Activated T-helper 1 cell treated with anti-CD3 and anti-CD28 coated beads, Interleukin-12 subunit alpha, Interleukin-12 subunit beta, Interleukin-2, Interleukin-4 antibody, amounts not matched to agents 30 ng/mL and 10 ng/mL and 1 ng/mL, durations not matched to agents 14 hours and 24 hours and 36 hours (primary cell): ENCODE data around the gene OLA1. TPM values are rescaled to one million over a fixed set of nuclear protein-coding genes. Genes with fewer than 3 reads are reported as not detected.

Experiments
- DNase-seq: peaks from one replicate; pipeline ENCODE4 v3.0.0; 2021; ENCODE audit warnings: low spot score
- H3K27ac Mint-ChIP-seq: one replicate; pipeline ENCODE4 v1.8.0; 2021; ENCODE audit warnings: mild to moderate bottlenecking, mixed read lengths
- H3K27me3 Mint-ChIP-seq: one replicate; pipeline ENCODE4 v1.8.0; 2022; ENCODE audit warnings: mild to moderate bottlenecking, moderate library complexity, mixed read lengths; ENCODE audit not compliant: insufficient read depth
- H3K36me3 Mint-ChIP-seq: one replicate; pipeline ENCODE4 v1.8.0; 2021; ENCODE audit warnings: low read depth, mixed read lengths
- H3K4me1 Mint-ChIP-seq: one replicate; pipeline ENCODE4 v1.8.0; 2021; ENCODE audit warnings: low read depth, mixed read lengths
- H3K4me3 Mint-ChIP-seq: one replicate; pipeline ENCODE4 v1.8.0; 2021; ENCODE audit warnings: mild to moderate bottlenecking, moderate library complexity, mixed read lengths
- H3K9me3 Mint-ChIP-seq: one replicate; pipeline ENCODE4 v1.8.0; 2021; ENCODE audit warnings: mixed read lengths
- intact Hi-C: fragments of 100-400 bp; cut with micrococcal nuclease; formaldehyde crosslinking; loops from one replicate; pipeline ENCODE4 v1.15.1; 2024
- total RNA-seq: library from RNA; stranded (reverse); gene quantifications from 2 replicates; pipeline ENCODE4 v1.2.3, GENCODE V29; 2022

OLA1 gene
- total RNA-seq, 1 donor from 2014 or later, result 132 TPM

GRCh38 chr2:174121612-174122011, 126.7 kb downstream of the OLA1 start:
- peaks cover 10% of the 10 kb centered on the region for H3K36me3 Mint-ChIP-seq
- intact Hi-C loops, result no loop called here

DNA sequence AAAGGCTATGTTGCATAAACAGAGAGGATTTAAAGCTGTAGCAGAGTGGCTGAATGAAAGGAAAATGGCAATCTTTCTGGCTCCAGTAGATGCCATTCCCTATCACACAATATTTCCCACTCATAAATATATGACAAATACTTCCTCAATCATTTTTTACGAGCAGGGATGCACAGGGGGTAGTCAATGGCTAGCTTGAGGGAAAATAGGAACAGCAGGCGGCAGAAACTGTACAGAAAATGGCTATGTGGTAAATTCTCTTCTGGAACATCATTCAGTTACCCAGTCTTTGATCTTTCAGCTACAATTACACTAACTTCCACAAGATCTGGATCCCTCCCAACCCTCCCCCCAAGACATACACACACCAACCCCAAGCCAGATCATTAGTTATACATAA, 127.2 kb downstream of the OLA1 start:
- H3K9me3 Mint-ChIP-seq, result no peaks in the 10 kb centered on the region
- intact Hi-C loops, result no loop called here
- H3K27ac Mint-ChIP-seq, result no peak overlapping the region
- DNase-seq, result no peak
- no peak overlapping the region for H3K4me3 Mint-ChIP-seq
- H3K4me1 Mint-ChIP-seq, result peaks cover 8% of the 10 kb centered on the region
- H3K36me3 Mint-ChIP-seq, result peaks cover 10% of the 10 kb centered on the region
- no peaks in the 10 kb centered on the region for H3K27me3 Mint-ChIP-seq

More at GRCh38 chr2:174121612-174122011, 126.7 kb downstream of the OLA1 start:
- Mint-ChIP-seq H3K27ac (no peak overlapping the region), H3K27me3 (no peaks in the 10 kb centered on the region), H3K9me3 (no peaks in the 10 kb centered on the region), H3K4me3 (no peak overlapping the region), H3K4me1 (peaks cover 8% of the 10 kb centered on the region)
- DNase-seq, result no peak

- H3K4me1 Mint-ChIP-seq, result peaks cover 8% of the 10 kb centered on the region
- peaks cover 10% of the 10 kb centered on the region for H3K36me3 Mint-ChIP-seq
- no peak for DNase-seq
- no peak overlapping the region for H3K27ac Mint-ChIP-seq
- no peaks in the 10 kb centered on the region for H3K9me3 Mint-ChIP-seq
- H3K27me3 Mint-ChIP-seq, result no peaks in the 10 kb centered on the region
- no peak overlapping the region for H3K4me3 Mint-ChIP-seq
- intact Hi-C loops, result loop anchor here (1.0 kb wide), 1 partner anchor 142 kb away; no protein-coding TSS in a partner anchor
Observed at GRCh38 chr2:174120346-174120745, 128.0 kb downstream of the OLA1 start.

- H3K27me3 Mint-ChIP-seq, result no peaks in the 10 kb centered on the region
- no peak overlapping the region for H3K27ac Mint-ChIP-seq
- H3K4me3 Mint-ChIP-seq, result no peak overlapping the region
- H3K36me3 Mint-ChIP-seq, result peaks cover 10% of the 10 kb centered on the region
- H3K9me3 Mint-ChIP-seq, result no peaks in the 10 kb centered on the region
- intact Hi-C loops, result no loop called here
- H3K4me1 Mint-ChIP-seq, result peaks cover 8% of the 10 kb centered on the region
- DNase-seq, result no peak
Observed at GRCh38 chr2:174117951-174118930, 130.1 kb downstream of the OLA1 start.

- intact Hi-C loops, result no loop called here
- no peak overlapping the region for H3K4me3 Mint-ChIP-seq
- H3K9me3 Mint-ChIP-seq, result no peaks in the 10 kb centered on the region
- no peak overlapping the region for H3K27ac Mint-ChIP-seq
- H3K27me3 Mint-ChIP-seq, result no peaks in the 10 kb centered on the region
- no peaks in the 10 kb centered on the region for H3K4me1 Mint-ChIP-seq
- peaks cover 3% of the 10 kb centered on the region for H3K36me3 Mint-ChIP-seq
- no peak for DNase-seq
Observed at GRCh38 chr2:174112073-174112472, 136.3 kb downstream of the OLA1 start.

GRCh38 chr2:174108579-174108978, 139.8 kb downstream of the OLA1 start:
- H3K36me3 Mint-ChIP-seq, result peaks cover 3% of the 10 kb centered on the region
- intact Hi-C loops, result no loop called here
- no peaks in the 10 kb centered on the region for H3K27me3 Mint-ChIP-seq
- H3K9me3 Mint-ChIP-seq, result no peaks in the 10 kb centered on the region
- no peaks in the 10 kb centered on the region for H3K4me1 Mint-ChIP-seq
- H3K4me3 Mint-ChIP-seq, result no peak overlapping the region
- no peak overlapping the region for H3K27ac Mint-ChIP-seq
- no peak for DNase-seq

GRCh38 chr2:174106736-174107135, 141.6 kb downstream of the OLA1 start:
- H3K4me1 Mint-ChIP-seq, result peaks cover 4% of the 10 kb centered on the region
- no peak overlapping the region for H3K4me3 Mint-ChIP-seq
- no peaks in the 10 kb centered on the region for H3K27me3 Mint-ChIP-seq
- H3K9me3 Mint-ChIP-seq, result no peaks in the 10 kb centered on the region
- peaks cover 3% of the 10 kb centered on the region for H3K36me3 Mint-ChIP-seq
- intact Hi-C loops, result no loop called here
- no peak for DNase-seq
- no peak overlapping the region for H3K27ac Mint-ChIP-seq

GRCh38 chr2:174094542-174094941, 153.8 kb downstream of the OLA1 start:
- no peak overlapping the region for H3K27ac Mint-ChIP-seq
- H3K9me3 Mint-ChIP-seq, result no peaks in the 10 kb centered on the region
- H3K4me1 Mint-ChIP-seq, result no peaks in the 10 kb centered on the region
- no peak for DNase-seq
- H3K36me3 Mint-ChIP-seq, result peaks cover 10% of the 10 kb centered on the region
- H3K4me3 Mint-ChIP-seq, result no peak overlapping the region
- intact Hi-C loops, result no loop called here
- H3K27me3 Mint-ChIP-seq, result no peaks in the 10 kb centered on the region

DNA sequence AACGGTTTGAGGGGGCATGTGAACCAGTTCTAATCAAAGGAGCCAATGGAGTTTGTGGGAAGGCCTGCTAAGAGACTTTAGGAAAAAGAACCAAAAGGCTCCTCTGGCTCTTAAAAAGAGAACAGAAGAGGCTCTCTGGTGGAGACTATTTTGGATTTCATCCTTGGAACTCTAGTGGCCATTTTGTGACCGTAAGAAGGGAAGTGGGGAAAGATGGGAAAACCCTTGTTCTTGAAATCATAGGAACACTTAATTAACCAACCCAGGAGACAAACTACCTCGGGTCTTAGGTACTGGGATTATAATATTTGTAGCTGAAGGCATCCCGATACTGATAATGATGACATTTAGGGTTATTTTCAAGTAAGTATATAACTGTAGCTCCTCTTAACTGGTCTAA, 157.9 kb downstream of the OLA1 start:
- H3K27me3 Mint-ChIP-seq, result no peaks in the 10 kb centered on the region
- H3K27ac Mint-ChIP-seq, result no peak overlapping the region
- DNase-seq, result no peak
- H3K36me3 Mint-ChIP-seq, result peaks cover 5% of the 10 kb centered on the region
- no peaks in the 10 kb centered on the region for H3K9me3 Mint-ChIP-seq
- H3K4me1 Mint-ChIP-seq, result no peaks in the 10 kb centered on the region
- H3K4me3 Mint-ChIP-seq, result no peak overlapping the region
- intact Hi-C loops, result no loop called here

GRCh38 chr2:174088706-174089460, 159.4 kb downstream of the OLA1 start:
- Mint-ChIP-seq H3K27ac (no peak overlapping the region), H3K4me1 (no peaks in the 10 kb centered on the region), H3K27me3 (no peaks in the 10 kb centered on the region), H3K9me3 (no peaks in the 10 kb centered on the region), H3K4me3 (no peak overlapping the region), H3K36me3 (peaks cover 1% of the 10 kb centered on the region)
- intact Hi-C loops, result no loop called here
- no peak for DNase-seq

- Mint-ChIP-seq H3K9me3 (no peaks in the 10 kb centered on the region), H3K4me3 (no peak overlapping the region), H3K36me3 (peaks cover 1% of the 10 kb centered on the region), H3K4me1 (no peaks in the 10 kb centered on the region), H3K27ac (no peak overlapping the region), H3K27me3 (no peaks in the 10 kb centered on the region)
- DNase-seq, result no peak
- intact Hi-C loops, result no loop called here
Observed at GRCh38 chr2:174086708-174087107, 161.6 kb downstream of the OLA1 start.

GRCh38 chr2:174085781-174086180, 162.6 kb downstream of the OLA1 start:
- Mint-ChIP-seq H3K4me3 (no peak overlapping the region), H3K36me3 (no peaks in the 10 kb centered on the region), H3K4me1 (no peaks in the 10 kb centered on the region), H3K9me3 (no peaks in the 10 kb centered on the region), H3K27me3 (no peaks in the 10 kb centered on the region), H3K27ac (no peak overlapping the region)
- no peak for DNase-seq
- intact Hi-C loops, result no loop called here

DNA sequence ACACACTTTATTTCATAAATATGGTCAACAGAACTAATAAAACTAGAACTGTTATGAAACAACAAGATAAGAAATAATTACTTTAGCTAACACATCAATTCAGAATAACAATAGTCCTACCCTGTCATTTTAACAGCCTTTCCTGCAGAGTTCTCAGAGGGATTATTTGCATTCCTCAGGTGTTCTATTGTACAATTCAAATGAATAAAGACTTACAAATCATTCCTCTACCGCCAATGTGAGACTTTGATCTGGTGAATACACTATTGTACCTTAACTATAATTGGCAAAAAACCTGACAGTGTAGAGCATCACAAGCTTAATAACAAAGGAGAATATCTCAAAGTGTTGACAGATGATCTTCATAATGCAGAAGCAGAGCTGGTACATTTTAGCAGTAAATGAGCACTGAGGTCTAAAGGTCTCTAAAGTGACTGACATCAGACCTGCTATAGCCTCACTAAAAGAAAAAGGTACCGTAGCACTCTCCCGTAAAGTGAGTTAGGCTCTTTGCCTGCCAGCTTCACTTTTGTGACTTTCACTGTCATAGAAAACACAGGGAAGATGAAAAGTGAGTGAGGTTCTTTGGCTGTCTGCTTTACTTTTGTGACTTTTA, 164.4 kb downstream of the OLA1 start:
- no peaks in the 10 kb centered on the region for H3K36me3 Mint-ChIP-seq
- no peak overlapping the region for H3K27ac Mint-ChIP-seq
- intact Hi-C loops, result no loop called here
- H3K9me3 Mint-ChIP-seq, result no peaks in the 10 kb centered on the region
- H3K27me3 Mint-ChIP-seq, result no peaks in the 10 kb centered on the region
- H3K4me1 Mint-ChIP-seq, result no peaks in the 10 kb centered on the region
- DNase-seq, result no peak
- H3K4me3 Mint-ChIP-seq, result no peak overlapping the region
